Neural cell (in vitro differentiated cells): ENCODE data around the gene PRAMEF10.
"Not testable (repeated sequence)": the region's sequence is repeated elsewhere in the genome, so short reads cannot be mapped to it uniquely, and the experiment has no call there.

ENCODE experiments used
- EP300 ChIP-seq: fragments of 450-650 bp; conservative IDR thresholded peaks from 2 replicates; pipeline ENCODE4 v1.6.1; 2014; ENCODE audit warnings: antibody characterized with exemption, mild to moderate bottlenecking, moderate library complexity; ENCODE audit not compliant: poor library complexity, severe bottlenecking
- EZH2 ChIP-seq: fragments of 200-600, 300-800 bp; shearing (Covaris generic), sonication (generic); IDR thresholded peaks from 2 replicates; pipeline ENCODE4 v1.6.1; 2014; ENCODE audit warnings: antibody characterized with exemption, low read length, borderline replicate concordance, mild to moderate bottlenecking; ENCODE audit not compliant: insufficient read depth, poor library complexity, severe bottlenecking
- MXI1 ChIP-seq: fragments of 450-650 bp; conservative IDR thresholded peaks from 2 replicates; pipeline ENCODE4 v1.6.1; 2014; ENCODE audit warnings: antibody characterized with exemption, mild to moderate bottlenecking; ENCODE audit not compliant: poor library complexity, severe bottlenecking
- POLR2AphosphoS5 ChIP-seq: IDR thresholded peaks from 2 replicates; pipeline ENCODE4 v1.6.1; 2012
- RAD21 ChIP-seq: fragments of 450-650 bp; conservative IDR thresholded peaks from 2 replicates; pipeline ENCODE4 v1.6.1; 2014; ENCODE audit warnings: antibody characterized with exemption, mild to moderate bottlenecking, moderate library complexity
- SMC3 ChIP-seq: fragments of 450-650 bp; conservative IDR thresholded peaks from 2 replicates; pipeline ENCODE4 v1.6.1; 2014; ENCODE audit warnings: antibody characterized with exemption, mild to moderate bottlenecking, moderate library complexity; ENCODE audit not compliant: poor library complexity
- TAF1 ChIP-seq: IDR thresholded peaks from 2 replicates; pipeline ENCODE4 v1.6.1; 2012; ENCODE audit warnings: low read depth
- TF ChIP-seq, protein P1 (sequence below): fragments of 450-650 bp; IDR thresholded peaks from 2 replicates; pipeline ENCODE4 v1.5.1; 2014; ENCODE audit warnings: antibody characterized with exemption, mild to moderate bottlenecking, moderate library complexity; ENCODE audit not compliant: poor library complexity, severe bottlenecking
- TF ChIP-seq, protein P2 (sequence below): IDR thresholded peaks from 2 replicates; pipeline ENCODE4 v1.6.1; 2012; ENCODE audit warnings: borderline replicate concordance

DNA sequence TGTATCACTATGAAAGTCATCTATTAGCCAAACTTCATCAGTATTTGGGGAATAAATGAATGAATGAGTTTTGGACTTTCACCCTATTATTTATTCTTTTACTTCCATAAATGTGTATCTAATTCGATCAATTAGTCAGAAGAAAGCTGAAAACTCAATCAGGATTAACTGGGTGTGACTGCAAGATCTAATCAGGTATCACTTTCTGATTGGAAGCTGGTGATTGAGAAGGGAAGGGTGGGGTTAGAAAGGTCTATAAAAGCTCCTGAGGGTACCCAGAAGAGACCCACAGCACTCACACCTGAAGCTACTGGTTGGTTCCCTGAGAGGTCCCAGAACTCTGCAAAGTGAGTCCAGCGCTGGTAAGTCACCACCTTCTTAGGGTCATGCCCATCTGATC lies 41.3 kb downstream of the PRAMEF10 start, which contains the start of gene PRAMEF2:
- TF ChIP-seq, protein P1, sequence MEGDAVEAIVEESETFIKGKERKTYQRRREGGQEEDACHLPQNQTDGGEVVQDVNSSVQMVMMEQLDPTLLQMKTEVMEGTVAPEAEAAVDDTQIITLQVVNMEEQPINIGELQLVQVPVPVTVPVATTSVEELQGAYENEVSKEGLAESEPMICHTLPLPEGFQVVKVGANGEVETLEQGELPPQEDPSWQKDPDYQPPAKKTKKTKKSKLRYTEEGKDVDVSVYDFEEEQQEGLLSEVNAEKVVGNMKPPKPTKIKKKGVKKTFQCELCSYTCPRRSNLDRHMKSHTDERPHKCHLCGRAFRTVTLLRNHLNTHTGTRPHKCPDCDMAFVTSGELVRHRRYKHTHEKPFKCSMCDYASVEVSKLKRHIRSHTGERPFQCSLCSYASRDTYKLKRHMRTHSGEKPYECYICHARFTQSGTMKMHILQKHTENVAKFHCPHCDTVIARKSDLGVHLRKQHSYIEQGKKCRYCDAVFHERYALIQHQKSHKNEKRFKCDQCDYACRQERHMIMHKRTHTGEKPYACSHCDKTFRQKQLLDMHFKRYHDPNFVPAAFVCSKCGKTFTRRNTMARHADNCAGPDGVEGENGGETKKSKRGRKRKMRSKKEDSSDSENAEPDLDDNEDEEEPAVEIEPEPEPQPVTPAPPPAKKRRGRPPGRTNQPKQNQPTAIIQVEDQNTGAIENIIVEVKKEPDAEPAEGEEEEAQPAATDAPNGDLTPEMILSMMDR: not testable (repeated sequence)
- TF ChIP-seq POLR2AphosphoS5, MXI1, SMC3, RAD21, EP300, EZH2, TAF1: not testable (repeated sequence)
- TF ChIP-seq, protein P2, sequence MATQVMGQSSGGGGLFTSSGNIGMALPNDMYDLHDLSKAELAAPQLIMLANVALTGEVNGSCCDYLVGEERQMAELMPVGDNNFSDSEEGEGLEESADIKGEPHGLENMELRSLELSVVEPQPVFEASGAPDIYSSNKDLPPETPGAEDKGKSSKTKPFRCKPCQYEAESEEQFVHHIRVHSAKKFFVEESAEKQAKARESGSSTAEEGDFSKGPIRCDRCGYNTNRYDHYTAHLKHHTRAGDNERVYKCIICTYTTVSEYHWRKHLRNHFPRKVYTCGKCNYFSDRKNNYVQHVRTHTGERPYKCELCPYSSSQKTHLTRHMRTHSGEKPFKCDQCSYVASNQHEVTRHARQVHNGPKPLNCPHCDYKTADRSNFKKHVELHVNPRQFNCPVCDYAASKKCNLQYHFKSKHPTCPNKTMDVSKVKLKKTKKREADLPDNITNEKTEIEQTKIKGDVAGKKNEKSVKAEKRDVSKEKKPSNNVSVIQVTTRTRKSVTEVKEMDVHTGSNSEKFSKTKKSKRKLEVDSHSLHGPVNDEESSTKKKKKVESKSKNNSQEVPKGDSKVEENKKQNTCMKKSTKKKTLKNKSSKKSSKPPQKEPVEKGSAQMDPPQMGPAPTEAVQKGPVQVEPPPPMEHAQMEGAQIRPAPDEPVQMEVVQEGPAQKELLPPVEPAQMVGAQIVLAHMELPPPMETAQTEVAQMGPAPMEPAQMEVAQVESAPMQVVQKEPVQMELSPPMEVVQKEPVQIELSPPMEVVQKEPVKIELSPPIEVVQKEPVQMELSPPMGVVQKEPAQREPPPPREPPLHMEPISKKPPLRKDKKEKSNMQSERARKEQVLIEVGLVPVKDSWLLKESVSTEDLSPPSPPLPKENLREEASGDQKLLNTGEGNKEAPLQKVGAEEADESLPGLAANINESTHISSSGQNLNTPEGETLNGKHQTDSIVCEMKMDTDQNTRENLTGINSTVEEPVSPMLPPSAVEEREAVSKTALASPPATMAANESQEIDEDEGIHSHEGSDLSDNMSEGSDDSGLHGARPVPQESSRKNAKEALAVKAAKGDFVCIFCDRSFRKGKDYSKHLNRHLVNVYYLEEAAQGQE: not testable (repeated sequence)
